K562 (cell line): ENCODE measurements around the gene ERC2. TPM values are rescaled to one million over a fixed set of nuclear protein-coding genes. Genes with fewer than 3 reads are reported as not detected.

Experiments used
- L3MBTL2 ChIP-seq: fragments of 450-650 bp; IDR thresholded peaks from 2 replicates; pipeline ENCODE4 v1.6.1; 2016; ENCODE audit warnings: mild to moderate bottlenecking, moderate library complexity
- TRIM24 ChIP-seq, 2 experiments: fragments of 450-650 bp; IDR thresholded peaks; 2 replicates each; pipeline ENCODE4 v1.6.1; 2016
- ZBED1 ChIP-seq: IDR thresholded peaks from 2 replicates; pipeline ENCODE4 v1.6.1; 2014
- polyA plus RNA-seq, 8 experiments: library from polyadenylated mRNA; depleted of rRNA in 4 of 8; stranded (reverse) in 5 of 8; unstranded in 3 of 8; fragments of >200 nt; fragmentation: Nextera tagmentation in 2 of 8; fragmentation: Illumina TruSeq in 1 of 8; extraction: Ambion mirVana in 2 of 8; extraction: Trizol in 1 of 8; gene quantifications; 2 replicates each; pipeline versions ENCODE4 v1.2.1 to v1.2.3, GENCODE V29; 2011 to 2014; ENCODE audit warnings: inconsistent platforms in 1 of 8, missing spikeins in 1 of 8
- total RNA-seq, 7 experiments: library from RNA; depleted of rRNA in 6 of 7; stranded (reverse); fragments of >200 nt in 6 of 7; fragmentation: Illumina TruSeq in 2 of 7; extraction: Trizol in 2 of 7; gene quantifications; 2 replicates each; pipeline versions ENCODE4 v1.2.1 to v1.2.3, GENCODE V29; 2011 to 2021; ENCODE audit warnings: low replicate concordance in 1 of 7
- TF ChIP-seq, protein P1 (sequence below): fragments of 450-650 bp; IDR thresholded peaks from 2 replicates; pipeline ENCODE4 v1.6.1; 2016; ENCODE audit warnings: mild to moderate bottlenecking, moderate library complexity

Gene ERC2
- total and polyA plus RNA-seq, 9 of the 15 experiments (the other 6 are each of a cell fraction or from before 2014, with no cell fraction given): 0.04 to 0.18 (median 0.07) TPM; not detected in 2

DNA sequence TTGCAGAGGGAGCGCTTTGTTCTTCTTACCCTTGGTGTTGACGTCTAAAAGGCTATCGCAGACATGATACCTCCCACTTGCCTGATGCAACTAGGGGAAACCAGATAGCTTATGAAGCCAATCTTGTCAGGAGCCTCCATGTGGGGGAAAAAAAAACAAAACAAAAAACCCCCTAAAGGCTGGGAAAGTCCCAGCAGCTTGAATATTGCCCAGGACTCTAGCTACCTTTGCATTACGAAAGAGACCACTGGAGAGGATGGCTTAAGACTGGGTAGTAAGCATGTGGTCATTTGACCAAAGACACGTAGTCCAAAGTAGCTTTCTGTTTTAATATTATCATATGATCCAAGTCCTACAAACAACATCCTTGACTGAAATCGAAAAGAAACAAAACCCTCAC, 860.4 kb downstream of the ERC2 start (continued):
- TF ChIP-seq, protein P1, sequence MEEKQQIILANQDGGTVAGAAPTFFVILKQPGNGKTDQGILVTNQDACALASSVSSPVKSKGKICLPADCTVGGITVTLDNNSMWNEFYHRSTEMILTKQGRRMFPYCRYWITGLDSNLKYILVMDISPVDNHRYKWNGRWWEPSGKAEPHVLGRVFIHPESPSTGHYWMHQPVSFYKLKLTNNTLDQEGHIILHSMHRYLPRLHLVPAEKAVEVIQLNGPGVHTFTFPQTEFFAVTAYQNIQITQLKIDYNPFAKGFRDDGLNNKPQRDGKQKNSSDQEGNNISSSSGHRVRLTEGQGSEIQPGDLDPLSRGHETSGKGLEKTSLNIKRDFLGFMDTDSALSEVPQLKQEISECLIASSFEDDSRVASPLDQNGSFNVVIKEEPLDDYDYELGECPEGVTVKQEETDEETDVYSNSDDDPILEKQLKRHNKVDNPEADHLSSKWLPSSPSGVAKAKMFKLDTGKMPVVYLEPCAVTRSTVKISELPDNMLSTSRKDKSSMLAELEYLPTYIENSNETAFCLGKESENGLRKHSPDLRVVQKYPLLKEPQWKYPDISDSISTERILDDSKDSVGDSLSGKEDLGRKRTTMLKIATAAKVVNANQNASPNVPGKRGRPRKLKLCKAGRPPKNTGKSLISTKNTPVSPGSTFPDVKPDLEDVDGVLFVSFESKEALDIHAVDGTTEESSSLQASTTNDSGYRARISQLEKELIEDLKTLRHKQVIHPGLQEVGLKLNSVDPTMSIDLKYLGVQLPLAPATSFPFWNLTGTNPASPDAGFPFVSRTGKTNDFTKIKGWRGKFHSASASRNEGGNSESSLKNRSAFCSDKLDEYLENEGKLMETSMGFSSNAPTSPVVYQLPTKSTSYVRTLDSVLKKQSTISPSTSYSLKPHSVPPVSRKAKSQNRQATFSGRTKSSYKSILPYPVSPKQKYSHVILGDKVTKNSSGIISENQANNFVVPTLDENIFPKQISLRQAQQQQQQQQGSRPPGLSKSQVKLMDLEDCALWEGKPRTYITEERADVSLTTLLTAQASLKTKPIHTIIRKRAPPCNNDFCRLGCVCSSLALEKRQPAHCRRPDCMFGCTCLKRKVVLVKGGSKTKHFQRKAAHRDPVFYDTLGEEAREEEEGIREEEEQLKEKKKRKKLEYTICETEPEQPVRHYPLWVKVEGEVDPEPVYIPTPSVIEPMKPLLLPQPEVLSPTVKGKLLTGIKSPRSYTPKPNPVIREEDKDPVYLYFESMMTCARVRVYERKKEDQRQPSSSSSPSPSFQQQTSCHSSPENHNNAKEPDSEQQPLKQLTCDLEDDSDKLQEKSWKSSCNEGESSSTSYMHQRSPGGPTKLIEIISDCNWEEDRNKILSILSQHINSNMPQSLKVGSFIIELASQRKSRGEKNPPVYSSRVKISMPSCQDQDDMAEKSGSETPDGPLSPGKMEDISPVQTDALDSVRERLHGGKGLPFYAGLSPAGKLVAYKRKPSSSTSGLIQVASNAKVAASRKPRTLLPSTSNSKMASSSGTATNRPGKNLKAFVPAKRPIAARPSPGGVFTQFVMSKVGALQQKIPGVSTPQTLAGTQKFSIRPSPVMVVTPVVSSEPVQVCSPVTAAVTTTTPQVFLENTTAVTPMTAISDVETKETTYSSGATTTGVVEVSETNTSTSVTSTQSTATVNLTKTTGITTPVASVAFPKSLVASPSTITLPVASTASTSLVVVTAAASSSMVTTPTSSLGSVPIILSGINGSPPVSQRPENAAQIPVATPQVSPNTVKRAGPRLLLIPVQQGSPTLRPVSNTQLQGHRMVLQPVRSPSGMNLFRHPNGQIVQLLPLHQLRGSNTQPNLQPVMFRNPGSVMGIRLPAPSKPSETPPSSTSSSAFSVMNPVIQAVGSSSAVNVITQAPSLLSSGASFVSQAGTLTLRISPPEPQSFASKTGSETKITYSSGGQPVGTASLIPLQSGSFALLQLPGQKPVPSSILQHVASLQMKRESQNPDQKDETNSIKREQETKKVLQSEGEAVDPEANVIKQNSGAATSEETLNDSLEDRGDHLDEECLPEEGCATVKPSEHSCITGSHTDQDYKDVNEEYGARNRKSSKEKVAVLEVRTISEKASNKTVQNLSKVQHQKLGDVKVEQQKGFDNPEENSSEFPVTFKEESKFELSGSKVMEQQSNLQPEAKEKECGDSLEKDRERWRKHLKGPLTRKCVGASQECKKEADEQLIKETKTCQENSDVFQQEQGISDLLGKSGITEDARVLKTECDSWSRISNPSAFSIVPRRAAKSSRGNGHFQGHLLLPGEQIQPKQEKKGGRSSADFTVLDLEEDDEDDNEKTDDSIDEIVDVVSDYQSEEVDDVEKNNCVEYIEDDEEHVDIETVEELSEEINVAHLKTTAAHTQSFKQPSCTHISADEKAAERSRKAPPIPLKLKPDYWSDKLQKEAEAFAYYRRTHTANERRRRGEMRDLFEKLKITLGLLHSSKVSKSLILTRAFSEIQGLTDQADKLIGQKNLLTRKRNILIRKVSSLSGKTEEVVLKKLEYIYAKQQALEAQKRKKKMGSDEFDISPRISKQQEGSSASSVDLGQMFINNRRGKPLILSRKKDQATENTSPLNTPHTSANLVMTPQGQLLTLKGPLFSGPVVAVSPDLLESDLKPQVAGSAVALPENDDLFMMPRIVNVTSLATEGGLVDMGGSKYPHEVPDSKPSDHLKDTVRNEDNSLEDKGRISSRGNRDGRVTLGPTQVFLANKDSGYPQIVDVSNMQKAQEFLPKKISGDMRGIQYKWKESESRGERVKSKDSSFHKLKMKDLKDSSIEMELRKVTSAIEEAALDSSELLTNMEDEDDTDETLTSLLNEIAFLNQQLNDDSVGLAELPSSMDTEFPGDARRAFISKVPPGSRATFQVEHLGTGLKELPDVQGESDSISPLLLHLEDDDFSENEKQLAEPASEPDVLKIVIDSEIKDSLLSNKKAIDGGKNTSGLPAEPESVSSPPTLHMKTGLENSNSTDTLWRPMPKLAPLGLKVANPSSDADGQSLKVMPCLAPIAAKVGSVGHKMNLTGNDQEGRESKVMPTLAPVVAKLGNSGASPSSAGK: peak; percentile 37
- TF ChIP-seq TRIM24 (IDR thresholded peaks at IDR 0.05): peak in 1 of 2 experiments; percentile 51; a peak in 1 of 4 replicates
- peak; percentile 30; the same call in 1 of the 2 replicates for TF ChIP-seq L3MBTL2
- no peak for TF ChIP-seq ZBED1
- TF ChIP-seq, all 486 proteins: peak for 7
